Fibroblast of lung (primary cell): ENCODE results near the gene CRTC1. TPM values are rescaled to one million over a fixed set of nuclear protein-coding genes. Genes with fewer than 3 reads are reported as not detected.

ENCODE experiments used
- DNase-seq, 2 donors: peaks; one replicate each; pipeline versions ENCODE4 v3.0.0 to v3.0.0-alpha.2; 2010; ENCODE audit warnings: low read depth in 2 of 2
- H2AFZ ChIP-seq: 2 replicates; pipeline ENCODE4 v1.5.1; 2012; ENCODE audit warnings: low read length, control low read depth, inconsistent platforms
- H3K27ac ChIP-seq: 2 replicates; pipeline ENCODE4 v1.5.1; 2011; ENCODE audit warnings: low read length, control low read depth; ENCODE audit not compliant: insufficient read depth
- H3K27me3 ChIP-seq: 2 replicates; pipeline ENCODE4 v1.5.1; 2011; ENCODE audit warnings: mild to moderate bottlenecking, low read length; ENCODE audit not compliant: control insufficient read depth, insufficient read depth
- H3K36me3 ChIP-seq: 2 replicates; pipeline ENCODE4 v1.5.1; 2011; ENCODE audit warnings: low read length; ENCODE audit not compliant: control insufficient read depth, insufficient read depth
- H3K4me1 ChIP-seq: 2 replicates; pipeline ENCODE4 v1.5.1; 2011; ENCODE audit warnings: low read length; ENCODE audit not compliant: control insufficient read depth, insufficient read depth; ENCODE audit errors: extremely low read depth
- H3K4me2 ChIP-seq: 2 replicates; pipeline ENCODE4 v1.5.1; 2011; ENCODE audit warnings: low read length, control low read depth; ENCODE audit not compliant: insufficient read depth; ENCODE audit errors: extremely low read depth
- H3K4me3 ChIP-seq, 4 experiments: fragments of 200-600 bp in 1 of 4; sonication (generic) in 1 of 4; replicated peaks in 1 of 4; 2 replicates each; pipeline ENCODE4 v1.5.1; 2011 to 2016; ENCODE audit warnings: low read length in 4 of 4, low read depth in 3 of 4, mild to moderate bottlenecking in 3 of 4, control low read depth in 2 of 4, inconsistent platforms in 1 of 4, mixed read lengths in 1 of 4; ENCODE audit not compliant: insufficient read depth in 1 of 4; ENCODE audit errors: control extremely low read depth in 1 of 4
- H3K79me2 ChIP-seq: 2 replicates; pipeline ENCODE4 v1.5.1; 2012; ENCODE audit warnings: mild to moderate bottlenecking, low read length, inconsistent platforms; ENCODE audit not compliant: control insufficient read depth, insufficient read depth
- H3K9ac ChIP-seq: 2 replicates; pipeline ENCODE4 v1.5.1; 2011; ENCODE audit warnings: mild to moderate bottlenecking, low read length, control low read depth; ENCODE audit not compliant: insufficient read depth
- H3K9me3 ChIP-seq: 2 replicates; pipeline ENCODE4 v1.5.1; 2012; ENCODE audit warnings: low read depth, low read length; ENCODE audit not compliant: control insufficient read depth, insufficient read depth
- H4K20me1 ChIP-seq: 2 replicates; pipeline ENCODE4 v1.5.1; 2011; ENCODE audit warnings: low read length; ENCODE audit not compliant: control insufficient read depth, insufficient read depth; ENCODE audit errors: extremely low read depth
- CTCF ChIP-seq, 2 donors: IDR thresholded peaks in 1 of 2; conservative IDR thresholded peaks in 1 of 2; 1 replicate in 1 of 2; 2 replicates in 1 of 2; pipeline ENCODE4 v1.5.1; 2011 to 2012; ENCODE audit warnings: low read length in 2 of 2, control low read depth in 1 of 2, inconsistent platforms in 1 of 2, low read depth in 1 of 2, mild to moderate bottlenecking in 1 of 2
- EZH2 ChIP-seq: IDR thresholded peaks from 2 replicates; pipeline ENCODE4 v1.5.1; 2012; ENCODE audit warnings: low read length, control low read depth, mild to moderate bottlenecking; ENCODE audit errors: missing control alignments
- polyA plus RNA-seq, 2 donors: library from polyadenylated mRNA; depleted of rRNA in 1 of 2; stranded (reverse) in 1 of 2; unstranded in 1 of 2; fragments of >200 nt; gene quantifications; 2 replicates each; pipeline ENCODE4 v1.2.1, GENCODE V29; 2011 to 2012; ENCODE audit warnings: missing spikeins in 1 of 2
- total RNA-seq: library from RNA; depleted of rRNA; stranded (reverse); fragments of >200 nt; gene quantifications from 2 replicates; pipeline ENCODE4 v1.2.1, GENCODE V29; 2014

The CRTC1 gene
- total and polyA plus RNA-seq, 2 donors (not counting 1 experiment from before 2014, with no cell fraction given): 1.2 to 2.0 TPM

DNA sequence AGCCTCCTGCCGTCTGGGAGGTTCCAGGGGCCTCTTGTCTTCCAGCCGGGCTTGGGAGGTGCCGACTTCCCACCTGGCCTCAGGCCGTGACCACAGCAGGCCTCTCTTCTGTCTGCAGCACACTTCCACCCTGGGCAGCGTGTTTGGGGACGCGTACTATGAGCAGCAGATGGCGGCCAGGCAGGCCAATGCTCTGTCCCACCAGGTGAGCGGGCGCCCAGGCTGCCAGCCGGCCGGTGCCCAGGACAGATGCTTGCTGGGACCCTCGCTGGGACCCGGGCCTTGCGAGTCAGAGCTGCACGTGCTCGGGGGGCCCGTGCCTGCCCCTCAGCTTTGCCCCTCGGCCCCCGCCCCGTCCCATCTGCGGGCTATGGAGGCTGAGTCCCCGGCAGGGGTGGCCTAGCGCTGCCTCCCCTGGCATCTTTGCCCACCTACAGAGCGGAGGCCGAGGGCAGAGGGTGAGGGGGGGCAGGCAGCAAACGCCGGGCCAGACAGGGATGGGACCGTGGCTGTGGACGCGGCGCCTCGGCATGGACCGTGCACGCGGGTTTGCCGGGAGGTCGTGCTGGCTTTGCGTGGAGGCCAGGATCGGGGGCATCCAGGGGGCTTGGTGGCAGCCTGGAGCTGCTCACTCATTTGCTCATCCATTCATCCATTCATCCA, 91.4 kb downstream of the CRTC1 start:
- H4K20me1 ChIP-seq: no peaks in the 10 kb centered on the region
- peaks cover 13% of the 10 kb centered on the region for H3K4me1 ChIP-seq
- H3K4me2 ChIP-seq: no peak overlapping the region
- no peaks in the 10 kb centered on the region for H3K27me3 ChIP-seq
- no peak overlapping the region for H2AFZ ChIP-seq
- no peak for DNase-seq
- H3K4me3 ChIP-seq: no peak overlapping the region
- H3K9me3 ChIP-seq: no peaks in the 10 kb centered on the region
- no peak overlapping the region for H3K27ac ChIP-seq
- no peaks in the 10 kb centered on the region for H3K79me2 ChIP-seq
- H3K36me3 ChIP-seq: no peaks in the 10 kb centered on the region
- TF ChIP-seq EZH2 (no peak), CTCF (conservative IDR thresholded peaks at IDR 0.05 in 1 of 2, IDR thresholded peaks at IDR 0.05 in 1 of 2; ENCODE audit: low read depth in 1 of 2, low read length in 2 of 2) (no peak)
- no peak overlapping the region for H3K9ac ChIP-seq

DNA sequence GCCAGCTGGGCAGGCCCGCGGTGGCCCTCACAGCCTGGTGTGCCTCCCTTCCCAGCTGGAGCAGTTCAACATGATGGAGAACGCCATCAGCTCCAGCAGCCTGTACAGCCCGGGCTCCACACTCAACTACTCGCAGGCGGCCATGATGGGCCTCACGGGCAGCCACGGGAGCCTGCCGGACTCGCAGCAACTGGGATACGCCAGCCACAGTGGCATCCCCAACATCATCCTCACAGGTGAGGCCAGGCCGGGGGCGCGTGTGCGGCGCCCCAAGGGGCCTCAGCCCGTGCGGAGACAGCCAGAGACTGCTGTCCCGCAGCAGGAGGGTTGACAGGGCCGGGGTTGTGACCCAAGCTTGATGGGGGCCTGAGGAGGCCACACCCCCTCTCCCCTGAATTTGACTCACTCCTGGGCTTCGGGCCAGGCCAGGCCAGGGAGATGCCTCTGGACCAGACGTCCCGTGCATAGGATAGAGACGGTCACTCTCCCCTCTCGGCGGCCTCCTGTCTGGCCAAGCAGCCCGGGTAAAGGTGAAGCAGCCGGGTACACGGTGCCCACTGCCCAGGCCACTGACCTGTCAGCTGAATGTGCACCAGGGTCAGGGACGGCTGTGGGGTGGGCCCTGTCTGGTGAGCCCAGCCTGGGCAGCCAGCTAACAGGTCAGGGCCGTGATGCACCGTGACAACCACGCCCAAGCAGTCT, 92.3 kb downstream of the CRTC1 start:
- Histone ChIP-seq H3K36me3 (no peaks in the 10 kb centered on the region), H2AFZ (no peak overlapping the region), H3K27ac (peak overlapping the region; percentile 62), H3K27me3 (no peaks in the 10 kb centered on the region), H3K4me1 (peaks cover 13% of the 10 kb centered on the region), H4K20me1 (no peaks in the 10 kb centered on the region), H3K4me3 (no peak overlapping the region), H3K4me2 (peak overlapping the region; percentile 64), H3K79me2 (no peaks in the 10 kb centered on the region), H3K9ac (peak overlapping the region; percentile 55), H3K9me3 (no peaks in the 10 kb centered on the region)
- no peak for TF ChIP-seq CTCF (conservative IDR thresholded peaks at IDR 0.05 in 1 of 2, IDR thresholded peaks at IDR 0.05 in 1 of 2; ENCODE audit: low read depth in 1 of 2, low read length in 2 of 2)
- TF ChIP-seq EZH2: no peak
- peak; percentile 40 to 59 for DNase-seq

DNA sequence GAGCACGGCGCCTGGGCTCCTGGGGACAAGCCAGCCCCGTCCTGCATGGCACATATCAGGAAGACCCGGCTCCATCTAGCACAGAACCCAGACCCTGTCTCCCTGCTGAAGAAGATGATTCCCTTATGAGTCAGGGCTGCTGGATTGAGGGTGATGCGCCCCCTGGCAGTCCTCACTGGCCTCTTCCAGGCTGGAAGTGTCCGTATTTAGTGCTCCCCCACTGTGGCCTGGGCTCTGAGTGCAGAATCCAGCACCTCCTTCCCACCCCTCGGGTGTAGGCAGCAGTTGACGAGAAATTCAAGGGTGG, 92.8 kb downstream of the CRTC1 start:
- Histone ChIP-seq H3K4me1 (peaks cover 13% of the 10 kb centered on the region), H3K9me3 (no peaks in the 10 kb centered on the region), H4K20me1 (no peaks in the 10 kb centered on the region), H3K79me2 (no peaks in the 10 kb centered on the region), H3K27me3 (no peaks in the 10 kb centered on the region), H3K27ac (peak overlapping the region; percentile 62), H3K4me2 (peak overlapping the region; percentile 64), H2AFZ (no peak overlapping the region), H3K4me3 (no peak overlapping the region), H3K9ac (peak overlapping the region; percentile 55), H3K36me3 (no peaks in the 10 kb centered on the region)
- no peak for TF ChIP-seq EZH2
- TF ChIP-seq CTCF (conservative IDR thresholded peaks at IDR 0.05 in 1 of 2, IDR thresholded peaks at IDR 0.05 in 1 of 2; ENCODE audit: low read depth in 1 of 2, low read length in 2 of 2): peak; percentile 35 to 57
- peak; percentile 54 to 68 for DNase-seq
